HL-60 (cell line): ENCODE data around the gene CDA.

Experiments used
- DNase-seq, 2 experiments: peaks; one replicate each; pipeline ENCODE4 v3.0.0-alpha.2; 2010 to 2020; ENCODE audit warnings: low read depth in 1 of 2, low spot score in 1 of 2
- H3K27ac ChIP-seq: fragments of 250-450 bp; sonication (Bioruptor Pico); replicated peaks from 2 replicates; pipeline ENCODE4 v1.5.1; 2020; ENCODE audit warnings: mild to moderate bottlenecking, moderate library complexity
- H3K27me3 ChIP-seq: fragments of 250-450 bp; sonication (Bioruptor Pico); 2 replicates; pipeline ENCODE4 v1.5.1; 2021; ENCODE audit warnings: mild to moderate bottlenecking, moderate library complexity; ENCODE audit not compliant: insufficient read depth, poor library complexity, severe bottlenecking
- H3K4me3 ChIP-seq: replicated peaks from 2 replicates; pipeline ENCODE4 v1.5.1; 2011; ENCODE audit warnings: mild to moderate bottlenecking, control low read depth, low read length; ENCODE audit not compliant: insufficient read depth
- GABPA ChIP-seq: IDR thresholded peaks from 2 replicates; pipeline ENCODE4 v1.6.1; 2012; ENCODE audit warnings: low read depth
- POLR2AphosphoS5 ChIP-seq: IDR thresholded peaks from 2 replicates; pipeline ENCODE4 v1.6.1; 2012; ENCODE audit warnings: low read depth
- SPI1 ChIP-seq: IDR thresholded peaks from 2 replicates; pipeline ENCODE4 v1.6.1; 2012; ENCODE audit warnings: low read depth, mild to moderate bottlenecking, borderline replicate concordance
- TF ChIP-seq, protein P1 (sequence below): IDR thresholded peaks from 2 replicates; pipeline ENCODE4 v1.6.1; 2012; ENCODE audit warnings: low read depth; ENCODE audit not compliant: insufficient replicate concordance
- TF ChIP-seq, protein P2 (sequence below): IDR thresholded peaks from one replicate; pipeline ENCODE4 v1.5.1; 2011; ENCODE audit warnings: low read length, control low read depth, inconsistent platforms; ENCODE audit not compliant: insufficient read depth

The CDA gene

GRCh38 chr1:20626524-20626923, 37.6 kb downstream of the CDA start:
- no peak overlapping the region for H3K4me3 ChIP-seq
- TF ChIP-seq GABPA (no peak), POLR2AphosphoS5 (no peak), SPI1 (no peak)
- TF ChIP-seq, protein P1, sequence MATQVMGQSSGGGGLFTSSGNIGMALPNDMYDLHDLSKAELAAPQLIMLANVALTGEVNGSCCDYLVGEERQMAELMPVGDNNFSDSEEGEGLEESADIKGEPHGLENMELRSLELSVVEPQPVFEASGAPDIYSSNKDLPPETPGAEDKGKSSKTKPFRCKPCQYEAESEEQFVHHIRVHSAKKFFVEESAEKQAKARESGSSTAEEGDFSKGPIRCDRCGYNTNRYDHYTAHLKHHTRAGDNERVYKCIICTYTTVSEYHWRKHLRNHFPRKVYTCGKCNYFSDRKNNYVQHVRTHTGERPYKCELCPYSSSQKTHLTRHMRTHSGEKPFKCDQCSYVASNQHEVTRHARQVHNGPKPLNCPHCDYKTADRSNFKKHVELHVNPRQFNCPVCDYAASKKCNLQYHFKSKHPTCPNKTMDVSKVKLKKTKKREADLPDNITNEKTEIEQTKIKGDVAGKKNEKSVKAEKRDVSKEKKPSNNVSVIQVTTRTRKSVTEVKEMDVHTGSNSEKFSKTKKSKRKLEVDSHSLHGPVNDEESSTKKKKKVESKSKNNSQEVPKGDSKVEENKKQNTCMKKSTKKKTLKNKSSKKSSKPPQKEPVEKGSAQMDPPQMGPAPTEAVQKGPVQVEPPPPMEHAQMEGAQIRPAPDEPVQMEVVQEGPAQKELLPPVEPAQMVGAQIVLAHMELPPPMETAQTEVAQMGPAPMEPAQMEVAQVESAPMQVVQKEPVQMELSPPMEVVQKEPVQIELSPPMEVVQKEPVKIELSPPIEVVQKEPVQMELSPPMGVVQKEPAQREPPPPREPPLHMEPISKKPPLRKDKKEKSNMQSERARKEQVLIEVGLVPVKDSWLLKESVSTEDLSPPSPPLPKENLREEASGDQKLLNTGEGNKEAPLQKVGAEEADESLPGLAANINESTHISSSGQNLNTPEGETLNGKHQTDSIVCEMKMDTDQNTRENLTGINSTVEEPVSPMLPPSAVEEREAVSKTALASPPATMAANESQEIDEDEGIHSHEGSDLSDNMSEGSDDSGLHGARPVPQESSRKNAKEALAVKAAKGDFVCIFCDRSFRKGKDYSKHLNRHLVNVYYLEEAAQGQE, result no peak
- TF ChIP-seq, protein P2, sequence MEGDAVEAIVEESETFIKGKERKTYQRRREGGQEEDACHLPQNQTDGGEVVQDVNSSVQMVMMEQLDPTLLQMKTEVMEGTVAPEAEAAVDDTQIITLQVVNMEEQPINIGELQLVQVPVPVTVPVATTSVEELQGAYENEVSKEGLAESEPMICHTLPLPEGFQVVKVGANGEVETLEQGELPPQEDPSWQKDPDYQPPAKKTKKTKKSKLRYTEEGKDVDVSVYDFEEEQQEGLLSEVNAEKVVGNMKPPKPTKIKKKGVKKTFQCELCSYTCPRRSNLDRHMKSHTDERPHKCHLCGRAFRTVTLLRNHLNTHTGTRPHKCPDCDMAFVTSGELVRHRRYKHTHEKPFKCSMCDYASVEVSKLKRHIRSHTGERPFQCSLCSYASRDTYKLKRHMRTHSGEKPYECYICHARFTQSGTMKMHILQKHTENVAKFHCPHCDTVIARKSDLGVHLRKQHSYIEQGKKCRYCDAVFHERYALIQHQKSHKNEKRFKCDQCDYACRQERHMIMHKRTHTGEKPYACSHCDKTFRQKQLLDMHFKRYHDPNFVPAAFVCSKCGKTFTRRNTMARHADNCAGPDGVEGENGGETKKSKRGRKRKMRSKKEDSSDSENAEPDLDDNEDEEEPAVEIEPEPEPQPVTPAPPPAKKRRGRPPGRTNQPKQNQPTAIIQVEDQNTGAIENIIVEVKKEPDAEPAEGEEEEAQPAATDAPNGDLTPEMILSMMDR, result no peak
- DNase-seq, result no peak
- no peaks in the 10 kb centered on the region for H3K27me3 ChIP-seq
- no peak overlapping the region for H3K27ac ChIP-seq

DNA sequence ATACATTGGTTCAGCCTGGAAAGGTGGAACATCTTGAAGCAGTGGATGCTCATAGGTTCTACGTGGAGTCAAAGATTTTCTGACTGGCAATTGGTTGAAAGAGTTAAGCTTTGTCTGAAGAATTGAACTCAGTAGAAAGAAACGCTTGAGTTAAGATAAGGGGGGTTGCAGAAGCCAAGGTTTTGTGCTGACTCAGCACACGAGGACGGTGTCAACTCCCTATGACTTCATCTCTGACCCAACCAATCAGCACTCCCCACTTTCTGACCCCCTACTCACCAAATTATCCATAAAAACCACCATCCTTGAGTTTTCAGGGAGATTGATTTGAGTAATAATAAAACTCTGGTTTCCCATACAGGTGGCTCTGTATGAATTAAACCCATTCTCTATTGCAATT, 41.8 kb downstream of the CDA start:
- DNase-seq, result no peak
- Histone ChIP-seq H3K27me3 (no peaks in the 10 kb centered on the region), H3K27ac (no peak overlapping the region), H3K4me3 (no peak overlapping the region)
- TF ChIP-seq POLR2AphosphoS5, result no peak
- TF ChIP-seq, protein P1, result no peak
- no peak for TF ChIP-seq SPI1
- TF ChIP-seq GABPA, result no peak
- TF ChIP-seq, protein P2, result no peak

DNA sequence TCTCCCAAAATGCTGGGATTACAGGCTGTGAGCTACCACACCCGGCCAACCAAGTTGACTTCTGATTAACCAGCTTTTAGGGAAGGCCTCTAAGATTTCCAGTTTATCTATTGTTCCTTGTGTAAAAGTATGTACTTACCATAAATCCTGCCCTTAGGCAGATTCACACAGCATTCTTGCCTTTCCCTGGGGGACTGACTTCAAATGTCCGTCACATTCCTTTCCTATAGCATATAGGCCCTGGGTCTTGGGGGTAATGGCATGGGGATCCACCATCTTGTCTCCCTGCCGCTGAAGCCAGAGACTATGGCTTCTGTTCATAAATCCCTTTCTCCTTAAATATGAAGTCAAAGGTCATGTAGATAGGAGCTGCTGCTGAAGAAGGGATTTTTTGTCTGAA, 43.5 kb downstream of the CDA start:
- no peak for DNase-seq
- no peak overlapping the region for H3K27ac ChIP-seq
- no peaks in the 10 kb centered on the region for H3K27me3 ChIP-seq
- TF ChIP-seq SPI1, result no peak
- TF ChIP-seq, protein P2, result no peak
- no peak for TF ChIP-seq GABPA
- TF ChIP-seq, protein P1, result no peak
- no peak for TF ChIP-seq POLR2AphosphoS5
- H3K4me3 ChIP-seq, result no peak overlapping the region
